Inflammatory macrophage treated with lipopolysaccharide for 1 hour (primary cell): Measurements from ENCODE around the gene FAM90A1.
"Not testable (repeated sequence)": the region's sequence is repeated elsewhere in the genome, so short reads cannot be mapped to it uniquely, and the experiment has no call there.

Source experiments
- DNase-seq, 2 donors: peaks; one replicate each; pipeline ENCODE4 v3.0.0-alpha.2; 2020 to 2022

Gene FAM90A1

GRCh38 chr12:8226992-8227731, at the start of gene FAM90A1:
Gene FAM90A1 (minus strand): TSS chr12:8227618. CDS start chr12:8224832, 2,786 bp downstream.
- not testable (repeated sequence) for DNase-seq

GRCh38 chr12:8276397-8276796, 49.0 kb upstream of the FAM90A1 start:
- not testable (repeated sequence) for DNase-seq

- DNase-seq, result peak; percentile 72 to 73
These were observed 39.3 kb upstream of the FAM90A1 start for GRCh38 chr12:8266706-8267105.

- DNase-seq, result not testable (repeated sequence)
These were observed 36.8 kb upstream of the FAM90A1 start for GRCh38 chr12:8264236-8264635.

GRCh38 chr12:8261111-8261554, 33.7 kb upstream of the FAM90A1 start:
- DNase-seq, result not testable (repeated sequence)

- DNase-seq, result not testable (repeated sequence)
These were observed 28.9 kb upstream of the FAM90A1 start for GRCh38 chr12:8256356-8256755.

GRCh38 chr12:8254705-8255104, 27.3 kb upstream of the FAM90A1 start:
- DNase-seq, result not testable (repeated sequence)

- not testable (repeated sequence) for DNase-seq
These were observed 24.8 kb upstream of the FAM90A1 start for GRCh38 chr12:8252056-8252818.

- DNase-seq, result not testable (repeated sequence)
These were observed 24.2 kb upstream of the FAM90A1 start for GRCh38 chr12:8251616-8252015.

GRCh38 chr12:8246941-8247535, 19.6 kb upstream of the FAM90A1 start:
- DNase-seq, result peak; percentile 19 to 64

GRCh38 chr12:8243682-8244161, 16.3 kb upstream of the FAM90A1 start:
- DNase-seq, result peak in 1 of 2 donors; percentile 13

GRCh38 chr12:8242880-8243681, 15.7 kb upstream of the FAM90A1 start:
- peak; percentile 87 to 98 for DNase-seq

GRCh38 chr12:8242622-8242879, 15.1 kb upstream of the FAM90A1 start:
- DNase-seq, result not testable (repeated sequence)

- not testable (repeated sequence) for DNase-seq
These were observed 14.7 kb upstream of the FAM90A1 start for GRCh38 chr12:8241917-8242621.

- not testable (repeated sequence) for DNase-seq
These were observed 13.1 kb upstream of the FAM90A1 start for GRCh38 chr12:8240340-8241114.

- DNase-seq, result not testable (repeated sequence)
These were observed 9.6 kb upstream of the FAM90A1 start for GRCh38 chr12:8237031-8237430.

- DNase-seq, result not testable (repeated sequence)
These were observed 8.1 kb upstream of the FAM90A1 start for GRCh38 chr12:8235316-8236157.

GRCh38 chr12:8234746-8235145, 7.3 kb upstream of the FAM90A1 start:
- not testable (repeated sequence) for DNase-seq

- DNase-seq, result not testable (repeated sequence)
These were observed 6.6 kb upstream of the FAM90A1 start for GRCh38 chr12:8233935-8234495.
